Amniotic stem cell (primary cell): ENCODE results near the gene ZNF609.

Source experiments
- DNase-seq: peaks from one replicate; lab custom pipeline; 2025; lab: John Stamatoyannopoulos, UW

Gene ZNF609, protein sequence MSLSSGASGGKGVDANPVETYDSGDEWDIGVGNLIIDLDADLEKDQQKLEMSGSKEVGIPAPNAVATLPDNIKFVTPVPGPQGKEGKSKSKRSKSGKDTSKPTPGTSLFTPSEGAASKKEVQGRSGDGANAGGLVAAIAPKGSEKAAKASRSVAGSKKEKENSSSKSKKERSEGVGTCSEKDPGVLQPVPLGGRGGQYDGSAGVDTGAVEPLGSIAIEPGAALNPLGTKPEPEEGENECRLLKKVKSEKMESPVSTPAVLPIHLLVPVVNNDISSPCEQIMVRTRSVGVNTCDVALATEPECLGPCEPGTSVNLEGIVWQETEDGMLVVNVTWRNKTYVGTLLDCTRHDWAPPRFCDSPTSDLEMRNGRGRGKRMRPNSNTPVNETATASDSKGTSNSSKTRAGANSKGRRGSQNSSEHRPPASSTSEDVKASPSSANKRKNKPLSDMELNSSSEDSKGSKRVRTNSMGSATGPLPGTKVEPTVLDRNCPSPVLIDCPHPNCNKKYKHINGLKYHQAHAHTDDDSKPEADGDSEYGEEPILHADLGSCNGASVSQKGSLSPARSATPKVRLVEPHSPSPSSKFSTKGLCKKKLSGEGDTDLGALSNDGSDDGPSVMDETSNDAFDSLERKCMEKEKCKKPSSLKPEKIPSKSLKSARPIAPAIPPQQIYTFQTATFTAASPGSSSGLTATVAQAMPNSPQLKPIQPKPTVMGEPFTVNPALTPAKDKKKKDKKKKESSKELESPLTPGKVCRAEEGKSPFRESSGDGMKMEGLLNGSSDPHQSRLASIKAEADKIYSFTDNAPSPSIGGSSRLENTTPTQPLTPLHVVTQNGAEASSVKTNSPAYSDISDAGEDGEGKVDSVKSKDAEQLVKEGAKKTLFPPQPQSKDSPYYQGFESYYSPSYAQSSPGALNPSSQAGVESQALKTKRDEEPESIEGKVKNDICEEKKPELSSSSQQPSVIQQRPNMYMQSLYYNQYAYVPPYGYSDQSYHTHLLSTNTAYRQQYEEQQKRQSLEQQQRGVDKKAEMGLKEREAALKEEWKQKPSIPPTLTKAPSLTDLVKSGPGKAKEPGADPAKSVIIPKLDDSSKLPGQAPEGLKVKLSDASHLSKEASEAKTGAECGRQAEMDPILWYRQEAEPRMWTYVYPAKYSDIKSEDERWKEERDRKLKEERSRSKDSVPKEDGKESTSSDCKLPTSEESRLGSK (N-terminal part only)

GRCh38 chr15:64460206-64460723, at the start of gene ZNF609:
TSS of gene ZNF609 (plus strand) at chr15:64460578. CDS start at chr15:64499420, 38,842 bp downstream.
- DNase-seq = peak; percentile 91

- no peak for DNase-seq
Observed at GRCh38 chr15:64412216-64412615, 48.2 kb upstream of the ZNF609 start.

GRCh38 chr15:64422697-64423096, 37.7 kb upstream of the ZNF609 start:
- no peak for DNase-seq

DNA sequence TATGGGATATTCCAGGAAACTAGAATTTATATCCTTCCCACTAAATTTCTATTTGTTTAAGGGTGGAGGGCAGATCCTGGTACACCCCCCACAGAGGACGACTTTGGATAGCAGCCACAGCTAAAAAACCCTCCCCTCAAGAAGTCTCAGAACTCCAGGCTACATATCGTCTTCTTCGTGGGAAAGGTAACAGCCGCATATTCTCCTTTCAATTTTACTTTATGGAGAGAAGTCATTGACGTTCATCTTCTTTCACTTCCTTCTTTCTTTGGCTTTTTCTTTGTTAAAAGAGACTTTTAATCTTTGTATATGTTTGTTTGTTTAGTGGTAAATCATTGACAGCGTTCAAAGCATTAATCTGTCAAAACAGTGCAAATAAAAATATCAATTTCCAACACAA, 36.4 kb upstream of the ZNF609 start:
- no peak for DNase-seq

GRCh38 chr15:64425221-64425620, 35.2 kb upstream of the ZNF609 start:
- no peak for DNase-seq

- peak; percentile 6 for DNase-seq
Observed at GRCh38 chr15:64426845-64427465, 33.4 kb upstream of the ZNF609 start.

DNA sequence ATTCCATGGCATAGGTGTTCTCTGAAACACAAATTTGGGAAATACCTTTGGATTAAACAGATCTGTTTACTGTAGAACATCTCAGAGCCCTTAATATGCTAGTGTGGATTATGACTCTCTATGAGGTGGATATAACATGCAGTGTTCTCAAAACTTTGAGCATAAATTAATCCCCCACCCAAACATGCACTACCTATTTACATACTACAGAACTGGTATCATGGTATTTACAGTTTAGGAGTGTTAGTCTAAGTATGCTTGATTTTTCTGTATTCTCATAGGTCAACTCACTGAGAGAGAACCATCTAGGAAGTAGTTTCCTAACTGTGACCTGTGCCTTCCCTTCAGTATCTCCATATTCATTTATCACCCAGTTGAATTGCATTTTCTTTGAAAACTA, 30.9 kb upstream of the ZNF609 start:
- no peak for DNase-seq

- DNase-seq = peak; percentile 34
Observed at GRCh38 chr15:64430000-64430735, 30.2 kb upstream of the ZNF609 start.

DNA sequence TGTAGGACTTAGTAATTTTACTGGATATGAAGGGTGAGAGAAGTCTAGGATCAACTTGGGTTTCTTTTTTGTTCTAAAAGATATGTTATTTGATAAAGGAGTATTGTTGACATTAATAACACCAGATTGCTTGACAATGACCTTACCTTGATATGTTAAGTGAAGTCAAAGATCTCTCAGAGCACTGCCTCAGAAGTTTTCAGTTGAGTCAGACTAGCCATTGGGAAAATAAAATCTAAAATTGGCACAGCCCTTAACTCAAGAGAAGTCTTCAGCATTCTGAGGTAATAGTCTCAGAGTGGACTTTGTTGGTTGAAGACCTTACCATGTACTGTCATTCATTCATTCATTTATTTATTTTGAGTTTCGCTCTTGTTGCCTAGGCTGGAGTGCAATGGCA, 22.4 kb upstream of the ZNF609 start:
- no peak for DNase-seq

DNA sequence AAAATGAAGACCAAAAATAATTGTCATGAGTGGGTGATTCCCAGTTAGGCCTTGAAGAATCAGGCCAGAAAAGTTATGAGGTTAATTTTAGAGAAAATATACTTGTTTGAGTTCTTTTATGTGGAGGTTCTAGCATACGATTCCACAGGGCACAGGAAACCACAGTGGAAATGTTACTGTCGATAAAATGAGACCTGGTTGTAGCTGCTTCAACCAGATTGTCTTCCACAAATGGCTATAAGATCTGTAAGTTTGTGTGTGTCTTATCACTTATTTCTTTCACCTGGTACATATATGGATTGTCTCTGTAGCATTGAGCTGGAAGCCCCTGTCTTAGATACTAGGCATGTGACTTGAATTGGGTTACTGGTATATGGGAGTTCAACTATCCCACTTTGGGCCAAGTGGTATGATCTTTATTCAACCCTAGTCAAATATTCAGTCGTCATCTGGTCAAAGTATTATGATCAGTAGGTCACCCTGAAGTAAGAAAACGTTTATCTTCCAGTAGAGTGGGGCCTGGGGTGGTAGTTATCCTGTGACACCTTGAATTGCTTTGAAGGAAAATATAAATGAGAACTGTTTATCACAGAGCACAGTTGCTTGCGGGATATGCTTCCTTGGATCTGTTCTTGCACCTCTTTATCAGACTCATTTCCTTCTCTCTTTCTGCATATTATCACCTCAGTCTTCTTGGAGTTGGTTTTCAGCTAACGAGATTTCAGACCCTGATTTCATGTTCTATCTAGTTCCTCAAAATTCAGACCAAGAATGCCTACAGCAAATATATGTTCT, 21.5 kb upstream of the ZNF609 start:
- DNase-seq = no peak

GRCh38 chr15:64441852-64442251, 18.5 kb upstream of the ZNF609 start:
- no peak for DNase-seq

- DNase-seq = no peak
Observed at GRCh38 chr15:64443016-64443415, 17.4 kb upstream of the ZNF609 start.

DNA sequence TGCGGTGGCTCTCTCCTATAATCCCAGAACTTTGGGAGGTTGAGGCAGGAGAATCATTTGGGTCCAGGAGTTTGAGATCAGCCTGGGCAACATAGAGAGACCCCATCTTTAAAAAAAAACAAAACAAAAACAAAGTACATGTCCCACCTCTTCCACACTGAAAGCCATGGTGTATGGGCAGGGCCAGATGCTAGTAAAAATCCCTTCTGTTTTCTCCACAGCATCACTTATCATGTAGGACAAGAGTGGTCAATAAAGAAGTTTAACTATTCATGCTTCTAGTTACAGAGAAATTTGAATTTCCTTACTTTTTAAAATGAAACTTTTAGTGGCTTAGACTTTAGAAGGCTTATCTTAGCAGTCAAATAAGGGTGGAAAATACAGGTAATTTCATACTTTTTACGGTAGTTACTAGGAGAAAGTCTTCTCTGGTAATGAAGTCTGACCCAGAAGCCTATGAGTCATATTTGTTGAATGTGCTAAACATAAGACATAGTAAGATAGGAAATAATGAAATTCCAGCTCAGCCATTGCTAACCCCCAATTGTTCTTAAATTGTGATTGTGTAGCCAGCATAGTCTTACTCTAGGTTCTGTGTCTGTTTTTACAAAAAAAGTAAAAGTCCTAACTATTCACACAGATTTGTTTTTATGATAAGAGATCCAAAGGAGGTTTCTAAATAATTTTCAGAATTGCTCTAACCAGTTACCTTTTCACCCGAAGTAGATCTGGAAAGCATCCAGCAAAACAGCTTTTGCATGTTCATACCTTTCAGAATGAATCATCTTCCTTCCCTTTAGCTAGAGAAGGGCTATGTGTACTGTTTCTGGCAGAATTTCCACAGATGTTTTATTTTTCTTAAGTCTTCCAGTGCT, 16.4 kb upstream of the ZNF609 start:
- DNase-seq = peak; percentile 72

- DNase-seq = no peak
Observed at GRCh38 chr15:64444836-64445235, 15.5 kb upstream of the ZNF609 start.

DNA sequence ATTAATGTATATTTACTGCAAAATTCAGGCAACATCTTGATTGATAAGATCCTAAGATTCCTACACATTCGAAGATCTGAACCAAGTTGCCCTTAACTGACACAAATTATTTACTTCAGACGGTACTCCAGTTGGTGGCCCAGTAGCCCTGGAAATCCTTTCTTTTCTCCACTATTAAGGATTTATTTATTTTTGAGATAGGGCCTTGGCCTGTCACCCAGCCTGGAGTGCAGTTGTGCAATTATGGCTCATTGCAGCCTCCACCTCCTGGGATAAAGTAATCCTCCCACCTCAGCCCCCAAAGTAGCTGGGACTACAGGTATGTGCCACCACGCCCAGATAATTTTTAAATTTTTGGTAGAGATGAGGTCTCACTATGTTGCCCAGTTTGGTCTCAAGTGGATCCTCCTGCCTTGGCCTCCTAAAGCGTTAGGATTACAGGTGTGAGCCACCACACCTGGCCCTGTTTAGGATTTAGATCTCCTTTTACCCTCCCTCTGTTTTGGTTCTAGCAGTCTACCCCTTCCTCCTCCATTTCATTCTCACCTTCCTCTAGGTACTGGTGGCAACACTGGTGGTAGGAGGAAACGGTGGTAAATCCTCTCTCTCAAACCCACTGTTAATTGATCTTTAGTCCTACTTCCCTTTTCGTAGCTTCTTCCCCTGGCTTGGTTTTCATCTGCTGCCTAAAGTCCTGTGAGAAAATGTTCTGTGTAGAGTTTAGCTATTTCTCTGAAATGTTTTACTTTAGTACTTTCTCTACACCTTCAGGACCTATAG, 12.7 kb upstream of the ZNF609 start:
- DNase-seq = no peak

DNA sequence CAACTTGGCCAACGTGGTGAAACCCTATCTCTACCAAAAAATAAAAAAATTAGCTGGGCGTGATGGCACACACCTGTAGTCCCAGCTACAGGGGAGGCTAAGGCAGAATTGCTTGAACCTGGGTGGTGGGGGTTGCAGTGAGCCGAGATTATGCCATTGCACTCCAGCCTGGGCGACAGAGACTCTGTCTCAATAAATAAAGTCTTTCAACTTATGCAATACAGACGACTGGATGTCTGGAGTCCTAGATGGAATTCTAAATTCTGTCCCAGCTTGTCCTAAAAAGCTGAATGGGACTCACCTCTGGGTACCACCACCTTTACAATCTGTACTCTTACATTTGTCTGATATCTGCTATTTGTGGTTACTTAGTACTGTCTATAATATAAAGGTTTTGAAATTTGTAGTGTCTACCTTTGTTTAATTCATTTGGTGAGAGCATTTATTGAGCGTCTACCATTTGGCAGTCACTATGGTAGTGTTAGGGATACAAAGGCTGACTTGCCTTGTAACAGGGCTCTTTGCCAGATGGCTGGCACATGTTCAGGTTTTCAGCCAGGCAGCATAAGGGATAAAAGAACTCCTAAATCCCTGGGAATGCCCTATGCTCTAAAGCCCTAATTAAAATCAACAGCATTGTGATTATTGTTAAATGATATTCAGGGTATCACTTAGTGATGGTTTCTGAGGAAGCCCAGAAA, 7.2 kb upstream of the ZNF609 start:
- DNase-seq = no peak

DNA sequence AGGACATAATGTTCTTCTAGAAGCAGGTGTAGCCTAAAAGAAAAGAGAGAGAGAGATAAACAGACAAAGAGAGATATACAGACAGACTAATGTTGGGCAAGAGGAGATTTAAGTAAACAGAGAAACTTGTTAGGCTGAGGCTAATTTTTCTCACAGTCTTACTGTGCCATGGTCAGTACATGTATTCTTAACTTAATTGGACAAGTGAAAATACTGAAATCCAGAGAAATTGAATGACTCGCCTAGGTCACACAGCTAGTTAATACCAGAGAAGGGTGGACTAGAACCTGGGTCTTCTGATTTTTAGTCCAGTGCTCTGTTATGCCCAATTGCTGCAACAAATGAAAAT, 6.7 kb upstream of the ZNF609 start:
- no peak for DNase-seq

GRCh38 chr15:64454282-64454681, 6.1 kb upstream of the ZNF609 start:
- DNase-seq = no peak
